Hypothalamus (tissue), 51 donors: ENCODE data around the gene DICER1.

Experiments used
- DNase-seq, 51 donors: peaks; one replicate each; lab custom pipeline; 2025; lab: John Stamatoyannopoulos, UW

Gene DICER1

GRCh38 chr14:95095996-95096395 is 61.3 kb downstream of the DICER1 start:
- peak in 6 of 51 donors; percentile 7 to 63 (median 20) for DNase-seq

GRCh38 chr14:95092723-95093122 is 64.6 kb downstream of the DICER1 start:
- DNase-seq = no peak

GRCh38 chr14:95091581-95091980 is 65.7 kb downstream of the DICER1 start:
- DNase-seq = no peak

GRCh38 chr14:95088665-95089064 is 68.7 kb downstream of the DICER1 start:
- DNase-seq = no peak

GRCh38 chr14:95087619-95088018 is 69.7 kb downstream of the DICER1 start:
- no peak for DNase-seq

- DNase-seq = no peak
Measured at GRCh38 chr14:95085321-95085720, 72.0 kb downstream of the DICER1 start.

- DNase-seq = no peak
Measured at GRCh38 chr14:95078867-95079266, 78.5 kb downstream of the DICER1 start.

- no peak for DNase-seq
Measured at GRCh38 chr14:95077345-95077744, 80.0 kb downstream of the DICER1 start.

- no peak for DNase-seq
Measured at GRCh38 chr14:95075789-95076188, 81.5 kb downstream of the DICER1 start.

GRCh38 chr14:95073947-95074346 is 83.4 kb downstream of the DICER1 start:
- DNase-seq = no peak

- no peak for DNase-seq
Measured at GRCh38 chr14:95072310-95072905, 84.9 kb downstream of the DICER1 start.

GRCh38 chr14:95071649-95072280 is 85.6 kb downstream of the DICER1 start:
- DNase-seq = no peak

- DNase-seq = no peak
Measured at GRCh38 chr14:95070748-95071435, 86.4 kb downstream of the DICER1 start.

- no peak for DNase-seq
Measured at GRCh38 chr14:95069547-95069946, 87.8 kb downstream of the DICER1 start.

- DNase-seq = no peak
Measured at GRCh38 chr14:95069018-95069417, 88.3 kb downstream of the DICER1 start.

- no peak for DNase-seq
Measured at GRCh38 chr14:95068521-95068920, 88.8 kb downstream of the DICER1 start.

- peak in 3 of 51 donors; percentile 6 to 16 (median 6) for DNase-seq
Measured at GRCh38 chr14:95068080-95068479, 89.2 kb downstream of the DICER1 start.

GRCh38 chr14:95067526-95067925 is 89.8 kb downstream of the DICER1 start:
- no peak for DNase-seq

GRCh38 chr14:95066427-95066986 is 90.8 kb downstream of the DICER1 start:
- no peak for DNase-seq

GRCh38 chr14:95065411-95065810 is 91.9 kb downstream of the DICER1 start:
- no peak for DNase-seq

- no peak for DNase-seq
Measured at GRCh38 chr14:95064734-95065133, 92.6 kb downstream of the DICER1 start.

- DNase-seq = no peak
Measured at GRCh38 chr14:95064256-95064655, 93.1 kb downstream of the DICER1 start.
